ENCODE data around the gene ADAM12. TPM values are rescaled to one million over a fixed set of nuclear protein-coding genes. Genes with fewer than 3 reads are reported as not detected.

Gene ADAM12
- total and polyA plus RNA-seq, 2 experiments from 2014 or later = 0.13 to 0.87 TPM

GRCh38 chr10:126277181-126277580, 111.1 kb downstream of the ADAM12 start (continued):
- TF ChIP-seq CTCF (conservative IDR thresholded peaks at IDR 0.05; ENCODE audit: low read depth in 2 of 2) (no peak), REST (IDR thresholded peaks at IDR 0.05; ENCODE audit: unreplicated experiment) (no peak), ZNF114 (CRISPR knock-in tag; IDR thresholded peaks at IDR 0.05) (no peak)

GRCh38 chr10:126272526-126272925, 115.8 kb downstream of the ADAM12 start:
- no peaks in the 10 kb centered on the region for H4K20me1 ChIP-seq (replicated peaks; ENCODE audit: insufficient read depth)
- no peaks in the 10 kb centered on the region for H3K36me3 ChIP-seq (ENCODE audit: insufficient read depth)
- Mint-ChIP-seq H3K9me3 (peaks cover 4% of the 10 kb centered on the region; the same call in 2 of the 3 replicates), H3K4me1 (peaks cover 8% of the 10 kb centered on the region), H3K27me3 (ENCODE audit: insufficient read depth, low read depth, poor library complexity) (peaks cover 2% of the 10 kb centered on the region), H3K27ac (no peak overlapping the region), H3K36me3 (ENCODE audit: low read depth) (no peaks in the 10 kb centered on the region), H3K4me3 (no peak overlapping the region)
- H3K27me3 ChIP-seq (ENCODE audit: insufficient read depth) = no peaks in the 10 kb centered on the region
- no peak overlapping the region for H3K4me2 ChIP-seq
- H3K4me1 ChIP-seq (ENCODE audit: insufficient read depth) = no peaks in the 10 kb centered on the region
- H3K27ac ChIP-seq (ENCODE audit: low read depth) = no peak overlapping the region
- H3K79me2 ChIP-seq (replicated peaks; ENCODE audit: insufficient read depth) = no peaks in the 10 kb centered on the region
- no peaks in the 10 kb centered on the region for H3F3A ChIP-seq (replicated peaks; ENCODE audit: low read depth)
- DNase-seq (ENCODE audit: low spot score) (no peak), ATAC-seq (no peak)
- H3K9me2 ChIP-seq (ENCODE audit: insufficient read depth) = peaks cover 11% of the 10 kb centered on the region; the same call in 1 of the 2 replicates
- no peak overlapping the region for H3K4me3 ChIP-seq
- no peak overlapping the region for H2AFZ ChIP-seq
- TF ChIP-seq JUNB (IDR thresholded peaks at IDR 0.05; ENCODE audit: unreplicated experiment) (no peak), ZNF114 (CRISPR knock-in tag; IDR thresholded peaks at IDR 0.05) (no peak), ZNF331 (CRISPR knock-in tag; IDR thresholded peaks at IDR 0.05; ENCODE audit: low read depth) (no peak), ETS1 (IDR thresholded peaks at IDR 0.05) (no peak), EZH2phosphoT487 (IDR thresholded peaks at IDR 0.05; ENCODE audit: unreplicated experiment) (no peak), REST (IDR thresholded peaks at IDR 0.05; ENCODE audit: unreplicated experiment) (no peak), POLR2AphosphoS5 (IDR thresholded peaks at IDR 0.05; ENCODE audit: low read depth) (no peak), STAT1 (IDR thresholded peaks at IDR 0.05; ENCODE audit: unreplicated experiment) (no peak)
